Vagina (tissue), 2 donors: ENCODE data around the gene PRKAG2. TPM values are rescaled to one million over a fixed set of nuclear protein-coding genes. Genes with fewer than 3 reads are reported as not detected.
A peak's percentile ranks its signal among the peaks of the same experiment; 100 is the strongest.

Experiments
- DNase-seq, 2 donors: peaks; one replicate each; pipeline ENCODE4 v3.0.0-alpha.2; 2017; ENCODE audit errors: extremely low spot score in 2 of 2
- H3K27ac ChIP-seq: fragments of 200-600 bp; sonication (generic); one replicate; pipeline ENCODE4 v1.5.1; 2019
- H3K27me3 ChIP-seq: fragments of 200-600 bp; sonication (generic); one replicate; pipeline ENCODE4 v1.5.1; 2019
- H3K36me3 ChIP-seq, 2 donors: fragments of 200-600 bp; sonication (generic); one replicate each; pipeline ENCODE4 v1.5.1; 2017 to 2019
- H3K4me1 ChIP-seq: fragments of 200-600 bp; sonication (generic); one replicate; pipeline ENCODE4 v1.5.1; 2019
- H3K4me3 ChIP-seq, 2 donors: fragments of 200-600 bp; sonication (generic); 1 replicate in 1 of 2; 2 replicates in 1 of 2; pipeline ENCODE4 v1.5.1; 2016 to 2019
- H3K9me3 ChIP-seq: fragments of 200-600 bp; sonication (generic); one replicate; pipeline ENCODE4 v1.5.1; 2019
- CTCF ChIP-seq, 3 experiments: fragments of 450-650 bp in 2 of 3; fragments of 200-600 bp in 1 of 3; sonication (generic) in 1 of 3; IDR thresholded peaks; one replicate each; pipeline ENCODE4 v1.5.1; 2017 to 2019; ENCODE audit warnings: antibody characterized with exemption in 3 of 3, mild to moderate bottlenecking in 2 of 3, moderate library complexity in 2 of 3
- POLR2A ChIP-seq, 2 donors: fragments of 450-650 bp; IDR thresholded peaks; one replicate each; pipeline ENCODE4 v1.6.1; 2017; ENCODE audit warnings: antibody characterized with exemption in 2 of 2, mild to moderate bottlenecking in 2 of 2, moderate library complexity in 2 of 2
- POLR2AphosphoS5 ChIP-seq, 2 donors: sonication (generic); formaldehyde crosslinking; IDR thresholded peaks; one replicate each; pipeline ENCODE4 v1.9.0; 2017; ENCODE audit warnings: antibody characterized with exemption in 2 of 2, mild to moderate bottlenecking in 2 of 2, low read depth in 1 of 2; ENCODE audit not compliant: insufficient read depth in 1 of 2
- intact Hi-C: fragments of 100-400 bp; cut with DNase I; formaldehyde crosslinking; loops from one replicate; pipeline ENCODE4 v1.15.1; 2023
- total RNA-seq: library from RNA; depleted of rRNA; stranded (reverse); fragments of >200 nt; gene quantifications from one replicate; pipeline ENCODE4 v1.2.3, GENCODE V29; 2016

PRKAG2 gene
- total RNA-seq, 1 donor from 2014 or later, result 25.0 TPM

- no peaks in the 10 kb centered on the region for H3K9me3 ChIP-seq
- H3K4me1 ChIP-seq, result peaks cover 39% of the 10 kb centered on the region
- H3K4me3 ChIP-seq, result peak overlapping the region; percentile 2 to 12
- no peak for DNase-seq
- TF ChIP-seq CTCF (IDR thresholded peaks at IDR 0.05), result no peak
- TF ChIP-seq POLR2AphosphoS5 (IDR thresholded peaks at IDR 0.05; ENCODE audit: insufficient read depth in 1 of 2, low read depth in 1 of 2), result no peak
- TF ChIP-seq POLR2A (IDR thresholded peaks at IDR 0.05), result no peak
- H3K27me3 ChIP-seq, result no peaks in the 10 kb centered on the region
- intact Hi-C loops, result no loop called here
- no peaks in the 10 kb centered on the region for H3K36me3 ChIP-seq
- H3K27ac ChIP-seq, result peak overlapping the region; percentile 68
Measured at GRCh38 chr7:151869109-151869428, 7.8 kb downstream of the PRKAG2 start.

GRCh38 chr7:151868396-151869108 is 8.4 kb downstream of the PRKAG2 start:
- peak overlapping the region; percentile 2 to 12 for H3K4me3 ChIP-seq
- H3K27ac ChIP-seq, result peak overlapping the region; percentile 68
- no peaks in the 10 kb centered on the region for H3K27me3 ChIP-seq
- H3K36me3 ChIP-seq, result no peaks in the 10 kb centered on the region
- DNase-seq, result no peak
- TF ChIP-seq POLR2AphosphoS5 (IDR thresholded peaks at IDR 0.05; ENCODE audit: insufficient read depth in 1 of 2, low read depth in 1 of 2) (no peak), CTCF (IDR thresholded peaks at IDR 0.05) (no peak), POLR2A (IDR thresholded peaks at IDR 0.05) (no peak)
- H3K9me3 ChIP-seq, result no peaks in the 10 kb centered on the region
- intact Hi-C loops, result no loop called here
- peaks cover 39% of the 10 kb centered on the region for H3K4me1 ChIP-seq

- Histone ChIP-seq H3K9me3 (no peaks in the 10 kb centered on the region), H3K27me3 (no peaks in the 10 kb centered on the region), H3K36me3 (no peaks in the 10 kb centered on the region), H3K4me1 (peaks cover 39% of the 10 kb centered on the region), H3K27ac (peak overlapping the region; percentile 68), H3K4me3 (no peak overlapping the region)
- TF ChIP-seq POLR2A (IDR thresholded peaks at IDR 0.05), result no peak
- TF ChIP-seq POLR2AphosphoS5 (IDR thresholded peaks at IDR 0.05; ENCODE audit: insufficient read depth in 1 of 2, low read depth in 1 of 2), result peak in 1 of 2 donors; percentile 36
- intact Hi-C loops, result no loop called here
- DNase-seq, result no peak
Measured at GRCh38 chr7:151867912-151868311, 9.0 kb downstream of the PRKAG2 start.

DNA sequence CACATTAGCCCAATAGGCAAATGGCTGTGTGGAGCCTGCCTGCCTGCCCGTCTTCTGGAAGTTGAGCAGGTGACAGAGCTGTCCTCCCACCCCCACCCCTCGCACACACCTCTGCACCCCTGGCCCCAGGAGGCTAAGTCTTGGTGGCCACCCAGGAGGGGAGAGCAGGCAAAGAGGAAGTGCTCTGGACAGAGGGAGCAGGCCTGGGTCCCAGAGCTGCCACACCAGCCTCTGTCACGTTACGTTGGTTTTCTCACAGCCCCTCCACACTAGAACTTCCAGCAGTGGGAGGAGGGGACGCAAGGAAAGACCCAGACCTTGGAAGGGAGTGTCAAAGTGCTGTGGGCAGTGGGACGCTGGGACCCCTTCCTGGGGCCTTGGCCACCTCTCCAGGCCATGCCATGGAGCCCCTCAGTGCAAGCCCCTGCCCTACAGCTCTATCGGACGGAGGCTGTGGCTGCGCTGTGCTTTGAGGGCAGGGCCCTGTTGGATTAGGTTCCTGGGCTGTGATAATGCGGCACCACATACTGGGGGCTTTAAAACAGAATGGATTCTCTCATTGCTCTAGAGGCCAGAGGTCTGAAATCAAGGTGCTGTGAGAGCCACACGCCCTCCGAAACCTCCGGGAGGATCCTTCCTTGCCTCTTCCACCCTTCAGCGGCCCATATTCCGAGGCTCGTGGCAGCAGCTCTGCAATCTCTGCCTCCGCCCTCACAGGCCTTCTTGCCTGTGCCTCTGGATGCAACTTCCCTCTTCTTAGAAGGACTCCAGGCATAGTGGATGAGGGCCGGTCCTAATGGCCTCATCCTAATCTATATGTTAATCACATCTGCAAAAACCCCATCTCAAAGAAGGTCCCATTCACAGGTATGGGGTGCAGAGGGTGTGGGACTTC is 9.9 kb downstream of the PRKAG2 start:
- Histone ChIP-seq H3K9me3 (no peaks in the 10 kb centered on the region), H3K27ac (peak overlapping the region; percentile 68), H3K4me1 (peaks cover 39% of the 10 kb centered on the region), H3K36me3 (no peaks in the 10 kb centered on the region), H3K27me3 (no peaks in the 10 kb centered on the region), H3K4me3 (no peak overlapping the region)
- intact Hi-C loops, result no loop called here
- TF ChIP-seq CTCF (IDR thresholded peaks at IDR 0.05) (no peak), POLR2AphosphoS5 (IDR thresholded peaks at IDR 0.05; ENCODE audit: insufficient read depth in 1 of 2, low read depth in 1 of 2) (no peak), POLR2A (IDR thresholded peaks at IDR 0.05) (no peak)
- DNase-seq, result no peak

- no peak for DNase-seq
- Histone ChIP-seq H3K4me3 (no peak overlapping the region), H3K4me1 (peaks cover 34% of the 10 kb centered on the region), H3K9me3 (no peaks in the 10 kb centered on the region), H3K36me3 (no peaks in the 10 kb centered on the region), H3K27ac (no peak overlapping the region), H3K27me3 (no peaks in the 10 kb centered on the region)
- TF ChIP-seq CTCF (IDR thresholded peaks at IDR 0.05), result no peak
- TF ChIP-seq POLR2AphosphoS5 (IDR thresholded peaks at IDR 0.05; ENCODE audit: insufficient read depth in 1 of 2, low read depth in 1 of 2), result no peak
- TF ChIP-seq POLR2A (IDR thresholded peaks at IDR 0.05), result no peak
- intact Hi-C loops, result no loop called here
Measured at GRCh38 chr7:151866028-151866427, 10.9 kb downstream of the PRKAG2 start.
